ENCODE measurements around the gene EXOC3.

The EXOC3 gene

GRCh38 chr5:448061-448765 is 5.2 kb downstream of the EXOC3 start:
- Histone ChIP-seq H3K27me3 (ENCODE audit: control insufficient read depth, insufficient read depth, low read length, poor library complexity, severe bottlenecking) (no peaks in the 10 kb centered on the region), H3K4me1 (ENCODE audit: control insufficient read depth, insufficient read depth, low read length) (peaks cover 7% of the 10 kb centered on the region), H3K9me3 (ENCODE audit: control insufficient read depth, low read length) (no peaks in the 10 kb centered on the region), H3K27ac (ENCODE audit: insufficient read depth, low read depth, low read length, poor library complexity, severe bottlenecking) (no peak overlapping the region), H3K4me3 (ENCODE audit: insufficient read depth, low read depth, low read length) (no peak overlapping the region), H3K36me3 (ENCODE audit: control insufficient read depth, insufficient read depth, low read length) (peaks cover 39% of the 10 kb centered on the region)
- WGBS, 2 experiments, result 94 to 95% methylated on average over 21 of the region's 21 CpGs

GRCh38 chr5:448766-449090 is 5.8 kb downstream of the EXOC3 start:
- H3K36me3 ChIP-seq (ENCODE audit: control insufficient read depth, insufficient read depth, low read length), result peaks cover 44% of the 10 kb centered on the region
- H3K4me1 ChIP-seq (ENCODE audit: control insufficient read depth, insufficient read depth, low read length), result peaks cover 5% of the 10 kb centered on the region
- H3K27ac ChIP-seq (ENCODE audit: insufficient read depth, low read depth, low read length, poor library complexity, severe bottlenecking), result no peak overlapping the region
- H3K4me3 ChIP-seq (ENCODE audit: insufficient read depth, low read depth, low read length), result no peak overlapping the region
- WGBS, 2 experiments, result 95 to 96% methylated on average over 12 of the region's 12 CpGs
- no peaks in the 10 kb centered on the region for H3K9me3 ChIP-seq (ENCODE audit: control insufficient read depth, low read length)
- H3K27me3 ChIP-seq (ENCODE audit: control insufficient read depth, insufficient read depth, low read length, poor library complexity, severe bottlenecking), result no peaks in the 10 kb centered on the region

GRCh38 chr5:449151-449550 is 6.2 kb downstream of the EXOC3 start:
- WGBS, 2 experiments, result 90 to 99% methylated on average over 5 of the region's 5 CpGs

GRCh38 chr5:451587-452458 is 8.8 kb downstream of the EXOC3 start:
- Histone ChIP-seq H3K9me3 (ENCODE audit: control insufficient read depth, low read length) (no peaks in the 10 kb centered on the region), H3K4me1 (ENCODE audit: control insufficient read depth, insufficient read depth, low read length) (no peaks in the 10 kb centered on the region), H3K36me3 (ENCODE audit: control insufficient read depth, insufficient read depth, low read length) (peaks cover 43% of the 10 kb centered on the region), H3K27me3 (ENCODE audit: control insufficient read depth, insufficient read depth, low read length, poor library complexity, severe bottlenecking) (no peaks in the 10 kb centered on the region), H3K4me3 (ENCODE audit: insufficient read depth, low read depth, low read length) (no peak overlapping the region), H3K27ac (ENCODE audit: insufficient read depth, low read depth, low read length, poor library complexity, severe bottlenecking) (no peak overlapping the region)
- WGBS, 2 experiments, result 83% methylated on average over 5 of the region's 5 CpGs

More at GRCh38 chr5:449151-449550, 6.2 kb downstream of the EXOC3 start:
- H3K4me3 ChIP-seq (ENCODE audit: insufficient read depth, low read depth, low read length), result no peak overlapping the region
- H3K36me3 ChIP-seq (ENCODE audit: control insufficient read depth, insufficient read depth, low read length), result peaks cover 48% of the 10 kb centered on the region
- no peaks in the 10 kb centered on the region for H3K27me3 ChIP-seq (ENCODE audit: control insufficient read depth, insufficient read depth, low read length, poor library complexity, severe bottlenecking)
- H3K4me1 ChIP-seq (ENCODE audit: control insufficient read depth, insufficient read depth, low read length), result peaks cover 1% of the 10 kb centered on the region
- no peaks in the 10 kb centered on the region for H3K9me3 ChIP-seq (ENCODE audit: control insufficient read depth, low read length)
- no peak overlapping the region for H3K27ac ChIP-seq (ENCODE audit: insufficient read depth, low read depth, low read length, poor library complexity, severe bottlenecking)

- Histone ChIP-seq H3K36me3 (ENCODE audit: control insufficient read depth, insufficient read depth, low read length) (peaks cover 38% of the 10 kb centered on the region), H3K27ac (ENCODE audit: insufficient read depth, low read depth, low read length, poor library complexity, severe bottlenecking) (no peak overlapping the region)
- 96 to 98% methylated on average over 17 of the region's 17 CpGs for WGBS, 2 experiments
These were observed 10.2 kb downstream of the EXOC3 start for GRCh38 chr5:452978-453710.

GRCh38 chr5:453725-454481 is 10.9 kb downstream of the EXOC3 start:
- H3K36me3 ChIP-seq (ENCODE audit: control insufficient read depth, insufficient read depth, low read length), result peaks cover 36% of the 10 kb centered on the region
- no peak overlapping the region for H3K27ac ChIP-seq (ENCODE audit: insufficient read depth, low read depth, low read length, poor library complexity, severe bottlenecking)
- 93 to 94% methylated on average over 16 of the region's 16 CpGs for WGBS, 2 experiments

More at GRCh38 chr5:452978-453710, 10.2 kb downstream of the EXOC3 start:
- Histone ChIP-seq H3K4me3 (ENCODE audit: insufficient read depth, low read depth, low read length) (no peak overlapping the region), H3K27me3 (ENCODE audit: control insufficient read depth, insufficient read depth, low read length, poor library complexity, severe bottlenecking) (no peaks in the 10 kb centered on the region), H3K9me3 (ENCODE audit: control insufficient read depth, low read length) (no peaks in the 10 kb centered on the region), H3K4me1 (ENCODE audit: control insufficient read depth, insufficient read depth, low read length) (no peaks in the 10 kb centered on the region)

GRCh38 chr5:454936-455335 is 12.0 kb downstream of the EXOC3 start:
- Histone ChIP-seq H3K36me3 (ENCODE audit: control insufficient read depth, insufficient read depth, low read length) (peaks cover 37% of the 10 kb centered on the region), H3K9me3 (ENCODE audit: control insufficient read depth, low read length) (no peaks in the 10 kb centered on the region), H3K4me1 (ENCODE audit: control insufficient read depth, insufficient read depth, low read length) (no peaks in the 10 kb centered on the region), H3K4me3 (ENCODE audit: insufficient read depth, low read depth, low read length) (no peak overlapping the region), H3K27ac (ENCODE audit: insufficient read depth, low read depth, low read length, poor library complexity, severe bottlenecking) (no peak overlapping the region), H3K27me3 (ENCODE audit: control insufficient read depth, insufficient read depth, low read length, poor library complexity, severe bottlenecking) (no peaks in the 10 kb centered on the region)
- WGBS, 2 experiments, result 77 to 80% methylated on average over 11 of the region's 11 CpGs

More at GRCh38 chr5:453725-454481, 10.9 kb downstream of the EXOC3 start:
- no peaks in the 10 kb centered on the region for H3K4me1 ChIP-seq (ENCODE audit: control insufficient read depth, insufficient read depth, low read length)
- no peaks in the 10 kb centered on the region for H3K27me3 ChIP-seq (ENCODE audit: control insufficient read depth, insufficient read depth, low read length, poor library complexity, severe bottlenecking)
- H3K4me3 ChIP-seq (ENCODE audit: insufficient read depth, low read depth, low read length), result no peak overlapping the region
- no peaks in the 10 kb centered on the region for H3K9me3 ChIP-seq (ENCODE audit: control insufficient read depth, low read length)

GRCh38 chr5:455806-456205 is 12.8 kb downstream of the EXOC3 start:
- Histone ChIP-seq H3K36me3 (ENCODE audit: control insufficient read depth, insufficient read depth, low read length) (peaks cover 43% of the 10 kb centered on the region), H3K9me3 (ENCODE audit: control insufficient read depth, low read length) (no peaks in the 10 kb centered on the region), H3K27me3 (ENCODE audit: control insufficient read depth, insufficient read depth, low read length, poor library complexity, severe bottlenecking) (no peaks in the 10 kb centered on the region), H3K4me3 (ENCODE audit: insufficient read depth, low read depth, low read length) (no peak overlapping the region), H3K4me1 (ENCODE audit: control insufficient read depth, insufficient read depth, low read length) (no peaks in the 10 kb centered on the region), H3K27ac (ENCODE audit: insufficient read depth, low read depth, low read length, poor library complexity, severe bottlenecking) (no peak overlapping the region)
- 94 to 97% methylated on average over 11 of the region's 11 CpGs for WGBS, 2 experiments

- no peaks in the 10 kb centered on the region for H3K9me3 ChIP-seq (ENCODE audit: control insufficient read depth, low read length)
- H3K4me1 ChIP-seq (ENCODE audit: control insufficient read depth, insufficient read depth, low read length), result no peaks in the 10 kb centered on the region
- H3K27ac ChIP-seq (ENCODE audit: insufficient read depth, low read depth, low read length, poor library complexity, severe bottlenecking), result no peak overlapping the region
- H3K36me3 ChIP-seq (ENCODE audit: control insufficient read depth, insufficient read depth, low read length), result peaks cover 39% of the 10 kb centered on the region
- H3K27me3 ChIP-seq (ENCODE audit: control insufficient read depth, insufficient read depth, low read length, poor library complexity, severe bottlenecking), result no peaks in the 10 kb centered on the region
- 94 to 95% methylated on average over 28 of the region's 28 CpGs for WGBS, 2 experiments
- no peak overlapping the region for H3K4me3 ChIP-seq (ENCODE audit: insufficient read depth, low read depth, low read length)
These were observed 13.6 kb downstream of the EXOC3 start for GRCh38 chr5:456351-457194.

All from ectodermal cell (in vitro differentiated cells).